A673 (cell line): ENCODE results near the gene GUCA2B. TPM values are rescaled to one million over a fixed set of nuclear protein-coding genes. Genes with fewer than 3 reads are reported as not detected.

Experiments
- Bru-seq: library from RNA; stranded (reverse); fragments of 400-500 nt; gene quantifications from one replicate; lab custom pipeline; 2021; lab: Mats Ljungman, UMichigan
- BruChase-seq, 2 experiments: library from RNA; stranded (reverse); fragments of 400-500 nt; gene quantifications; one replicate each; lab custom pipeline; 2021; lab: Mats Ljungman, UMichigan
- BruUV-seq: library from RNA; stranded (reverse); fragments of 400-500 nt; replicated peaks from 2 replicates; lab custom pipeline; 2021; lab: Mats Ljungman, UMichigan
- CTCF ChIA-PET: fragments of 300-600 bp; sonication (Branson Sonifier 250); formaldehyde crosslinking; loops from one replicate; lab custom pipeline; 2022; ENCODE audit warnings: antibody characterized with exemption; lab: Charles Lee
- POLR2A ChIA-PET: fragments of 300-600 bp; sonication (Branson Sonifier 250); formaldehyde crosslinking; loops from one replicate; lab custom pipeline; 2022; ENCODE audit warnings: antibody characterized with exemption; ENCODE audit not compliant: low non-redundant PET; lab: Charles Lee
- DNase-seq: peaks from one replicate; pipeline ENCODE4 v3.0.0-alpha.2; 2015; ENCODE audit warnings: low spot score
- H3K27ac ChIP-seq: fragments of 200-600 bp; sonication (generic); 2 replicates; pipeline ENCODE4 v1.5.1; 2016; ENCODE audit warnings: mixed run types, low read depth, mild to moderate bottlenecking, mixed read lengths, antibody characterized with exemption, low read length; ENCODE audit not compliant: poor library complexity, severe bottlenecking
- H3K27me3 ChIP-seq: fragments of 200-600 bp; sonication (generic); replicated peaks from 2 replicates; pipeline ENCODE4 v1.6.1; 2017; ENCODE audit warnings: mixed run types, low read depth, mild to moderate bottlenecking, mixed read lengths, antibody characterized with exemption, low read length; ENCODE audit not compliant: insufficient read depth, poor library complexity
- H3K36me3 ChIP-seq: fragments of 200-600 bp; sonication (generic); 2 replicates; pipeline ENCODE4 v1.6.1; 2016; ENCODE audit warnings: mixed run types, mild to moderate bottlenecking, mixed read lengths, antibody characterized with exemption, low read length; ENCODE audit not compliant: insufficient read depth, poor library complexity, severe bottlenecking
- H3K4me1 ChIP-seq: fragments of 200-600 bp; sonication (generic); 2 replicates; pipeline ENCODE4 v1.6.1; 2017; ENCODE audit warnings: mixed run types, mild to moderate bottlenecking, mixed read lengths, antibody characterized with exemption, low read length; ENCODE audit not compliant: insufficient read depth, poor library complexity, severe bottlenecking
- H3K4me3 ChIP-seq: fragments of 200-600 bp; sonication (generic); 2 replicates; pipeline ENCODE4 v1.5.1; 2016; ENCODE audit warnings: low read depth, mixed run types, mild to moderate bottlenecking, mixed read lengths, low read length; ENCODE audit not compliant: poor library complexity, severe bottlenecking
- H3K9me3 ChIP-seq: fragments of 200-600 bp; sonication (generic); 2 replicates; pipeline ENCODE4 v1.6.1; 2016; ENCODE audit warnings: mixed run types, low read depth, mild to moderate bottlenecking, mixed read lengths, antibody characterized with exemption, low read length; ENCODE audit not compliant: poor library complexity, severe bottlenecking
- EZH2 ChIP-seq: fragments of 200-600 bp; sonication (generic); IDR thresholded peaks from 2 replicates; pipeline ENCODE4 v1.6.1; 2017; ENCODE audit warnings: borderline replicate concordance, low read depth, mild to moderate bottlenecking, mixed read lengths, antibody characterized with exemption, low read length; ENCODE audit not compliant: poor library complexity, severe bottlenecking
- intact Hi-C: fragments of 100-400 bp; cut with micrococcal nuclease; formaldehyde crosslinking; loops from one replicate; pipeline ENCODE4 v1.10.0; 2022; ENCODE audit not compliant: unreplicated experiment
- long read RNA-seq: library from polyadenylated mRNA; stranded (forward); transcript quantifications from one replicate; pipeline ENCODE4 v2.0.0, GENCODE V29; 2022
- total RNA-seq: library from RNA; stranded (reverse); gene quantifications from 2 replicates; pipeline ENCODE4 v1.2.3, GENCODE V29; 2021
- TF ChIP-seq, protein P1 (sequence below): fragments of 300-800, 200-600 bp; sonication (generic); conservative IDR thresholded peaks from 2 replicates; pipeline ENCODE4 v1.5.1; 2017; ENCODE audit warnings: low read depth, mild to moderate bottlenecking, antibody characterized with exemption, low read length, moderate library complexity, mixed read lengths

The GUCA2B gene
- total RNA-seq = not detected in 2 replicates
- Bru-seq, nascent RNA = not detected
- not detected for BruChase-seq, experiment 1, labeled RNA remaining after a 2-hour chase
- not detected for BruChase-seq, experiment 2, labeled RNA remaining after a 6-hour chase
- long read RNA-seq = 0 reads

DNA sequence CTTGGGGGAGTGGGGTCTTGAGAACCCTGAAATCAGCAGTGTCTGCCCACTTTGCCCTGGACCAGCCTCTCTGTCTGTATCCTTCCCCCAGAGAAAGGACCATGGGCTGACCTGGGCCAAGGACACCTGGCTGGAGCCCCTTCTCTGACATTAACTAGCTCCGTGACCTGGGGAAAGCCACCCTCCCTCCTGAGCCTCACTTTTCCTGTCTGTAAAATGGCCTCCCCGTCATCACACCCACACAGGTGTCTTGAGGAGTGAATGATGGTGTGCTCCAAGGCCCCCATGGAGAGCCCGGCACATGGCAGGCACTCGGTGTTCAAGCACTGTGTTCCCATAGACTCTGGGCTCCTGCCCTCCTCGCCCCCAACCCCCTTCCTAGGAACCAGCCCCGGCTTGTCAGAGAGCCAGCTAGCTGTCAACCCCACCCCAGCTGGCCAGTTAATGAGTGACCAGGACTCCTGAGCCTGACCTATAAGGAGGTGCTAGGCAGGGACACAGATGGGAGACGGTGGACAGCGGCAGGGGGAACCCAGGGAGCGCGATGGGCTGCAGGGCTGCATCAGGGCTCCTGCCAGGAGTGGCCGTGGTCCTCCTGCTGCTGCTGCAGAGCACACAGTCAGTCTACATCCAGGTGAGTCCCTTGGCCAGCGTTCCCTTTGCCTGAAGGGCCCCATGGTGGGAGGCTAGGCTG lies at the start of gene GUCA2B:
GUCA2B (plus strand) TSS at position 504 of the 694 bp plus-strand sequence; CDS start at position 545, 41 bp downstream.
- Histone ChIP-seq H3K4me1 (no peaks in the 10 kb centered on the region), H3K4me3 (no peak within 1 kb of the TSS), H3K27me3 (peaks cover 7% of the 10 kb centered on the region), H3K9me3 (no peaks in the 10 kb centered on the region), H3K36me3 (no peaks in the 10 kb centered on the region), H3K27ac (no peak within 1 kb of the TSS)
- no TSS peak for BruUV-seq
- no peak for DNase-seq
- TF ChIP-seq, protein P1, sequence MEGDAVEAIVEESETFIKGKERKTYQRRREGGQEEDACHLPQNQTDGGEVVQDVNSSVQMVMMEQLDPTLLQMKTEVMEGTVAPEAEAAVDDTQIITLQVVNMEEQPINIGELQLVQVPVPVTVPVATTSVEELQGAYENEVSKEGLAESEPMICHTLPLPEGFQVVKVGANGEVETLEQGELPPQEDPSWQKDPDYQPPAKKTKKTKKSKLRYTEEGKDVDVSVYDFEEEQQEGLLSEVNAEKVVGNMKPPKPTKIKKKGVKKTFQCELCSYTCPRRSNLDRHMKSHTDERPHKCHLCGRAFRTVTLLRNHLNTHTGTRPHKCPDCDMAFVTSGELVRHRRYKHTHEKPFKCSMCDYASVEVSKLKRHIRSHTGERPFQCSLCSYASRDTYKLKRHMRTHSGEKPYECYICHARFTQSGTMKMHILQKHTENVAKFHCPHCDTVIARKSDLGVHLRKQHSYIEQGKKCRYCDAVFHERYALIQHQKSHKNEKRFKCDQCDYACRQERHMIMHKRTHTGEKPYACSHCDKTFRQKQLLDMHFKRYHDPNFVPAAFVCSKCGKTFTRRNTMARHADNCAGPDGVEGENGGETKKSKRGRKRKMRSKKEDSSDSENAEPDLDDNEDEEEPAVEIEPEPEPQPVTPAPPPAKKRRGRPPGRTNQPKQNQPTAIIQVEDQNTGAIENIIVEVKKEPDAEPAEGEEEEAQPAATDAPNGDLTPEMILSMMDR = no peak
- no peak for TF ChIP-seq EZH2
- intact Hi-C loops = no loop called here
- POLR2A ChIA-PET = no interaction called here
- CTCF ChIA-PET = no interaction called here

DNA sequence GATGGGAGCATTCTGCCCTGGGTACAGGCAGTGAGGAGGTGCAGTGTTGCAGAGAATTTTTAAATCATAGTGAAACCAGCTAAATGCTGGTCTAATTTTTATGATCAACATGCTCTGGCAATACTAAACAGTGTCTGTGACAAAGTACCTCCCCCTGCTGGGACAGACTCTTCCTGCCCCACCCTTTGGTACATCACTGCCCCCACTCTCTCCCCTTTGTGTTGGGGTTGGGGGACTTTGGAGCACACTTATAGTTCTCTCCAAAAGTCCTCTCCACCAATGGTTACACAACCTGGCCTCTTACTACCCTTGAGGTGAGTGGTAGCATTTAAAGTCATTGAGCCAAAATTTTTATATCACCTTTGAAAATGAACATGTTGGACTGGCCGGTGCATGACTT lies 48.2 kb upstream of the GUCA2B start:
- DNase-seq = no peak
- Histone ChIP-seq H3K4me1 (no peaks in the 10 kb centered on the region), H3K27me3 (peaks cover 9% of the 10 kb centered on the region), H3K9me3 (peaks cover 4% of the 10 kb centered on the region), H3K36me3 (no peaks in the 10 kb centered on the region), H3K27ac (no peak overlapping the region), H3K4me3 (no peak overlapping the region)
- intact Hi-C loops = no loop called here
- no TSS peak for BruUV-seq
- ChIA-PET CTCF (no interaction called here), POLR2A (no interaction called here)
- TF ChIP-seq, protein P1 = no peak
- no peak for TF ChIP-seq EZH2

DNA sequence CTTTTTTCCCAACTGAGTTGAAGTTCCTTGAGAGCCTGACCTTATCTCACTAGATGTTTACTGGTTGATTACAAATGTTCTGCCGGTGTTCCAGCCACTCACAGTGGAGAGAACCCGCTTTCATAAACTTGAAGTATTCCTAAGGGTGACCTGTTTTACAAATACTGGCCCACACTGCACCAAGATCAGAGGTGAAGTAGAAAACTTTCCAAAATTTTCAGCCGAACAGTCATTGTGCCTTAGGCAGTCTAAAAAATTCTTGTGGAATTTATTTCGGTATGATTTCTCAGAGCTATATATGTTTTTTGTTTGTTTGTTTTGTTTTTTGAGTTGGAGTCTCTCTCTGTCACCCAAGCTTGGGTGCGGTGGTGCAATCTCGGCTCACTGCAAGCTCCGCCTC lies 44.9 kb upstream of the GUCA2B start:
- H3K4me3 ChIP-seq = no peak overlapping the region
- BruUV-seq = no TSS peak
- H3K36me3 ChIP-seq = no peaks in the 10 kb centered on the region
- H3K27me3 ChIP-seq = no peaks in the 10 kb centered on the region
- CTCF ChIA-PET = no interaction called here
- intact Hi-C loops = no loop called here
- DNase-seq = no peak
- no peaks in the 10 kb centered on the region for H3K4me1 ChIP-seq
- POLR2A ChIA-PET = no interaction called here
- H3K27ac ChIP-seq = no peak overlapping the region
- no peak for TF ChIP-seq EZH2
- TF ChIP-seq, protein P1 = no peak
- no peaks in the 10 kb centered on the region for H3K9me3 ChIP-seq
